SK-N-SH (cell line): ENCODE data around the gene OGDH. TPM values are rescaled to one million over a fixed set of nuclear protein-coding genes. Genes with fewer than 3 reads are reported as not detected.

Experiments
- CTCF ChIA-PET: fragments of 300-600, 350-600 bp; formaldehyde crosslinking; extraction: SDS; loops from one replicate; lab custom pipeline; 2021; lab: Yijun Ruan, JAX
- POLR2A ChIA-PET: fragments of 350-600 bp; sonication (Branson Sonifier 250); formaldehyde crosslinking; extraction: SDS; loops from one replicate; lab custom pipeline; 2020; ENCODE audit warnings: antibody characterized with exemption, inconsistent platforms; lab: Yijun Ruan, JAX
- DNase-seq: peaks from one replicate; pipeline ENCODE4 v3.0.0; 2012
- H2AFZ ChIP-seq: fragments of 200-600 bp; sonication (generic); 2 replicates; pipeline ENCODE4 v1.8.1; 2016; ENCODE audit warnings: antibody characterized with exemption, mild to moderate bottlenecking, low read depth
- H3F3A ChIP-seq: fragments of 200-600 bp; sonication (generic); replicated peaks from 2 replicates; pipeline ENCODE3; 2016; ENCODE audit warnings: antibody characterized with exemption, mild to moderate bottlenecking; ENCODE audit not compliant: insufficient read depth
- H3K27ac ChIP-seq, 2 experiments: fragments of 200-500 bp in 1 of 2; fragments of 200-600 bp in 1 of 2; sonication (Bioruptor generic) in 1 of 2; sonication (generic), shearing (Covaris generic) in 1 of 2; 2 replicates each; pipeline versions ENCODE4 v1.5.1 to v1.6.1; 2014 to 2016; ENCODE audit warnings: low read depth in 2 of 2, inconsistent platforms in 1 of 2, low read length in 1 of 2, mild to moderate bottlenecking in 1 of 2, mixed read lengths in 1 of 2
- H3K27me3 ChIP-seq: fragments of 200-600 bp; sonication (generic), shearing (Covaris generic); 2 replicates; pipeline ENCODE4 v1.6.1; 2016; ENCODE audit warnings: mixed run types; ENCODE audit not compliant: insufficient read depth
- H3K36me3 ChIP-seq, 2 experiments: fragments of 200-500 bp in 1 of 2; fragments of 200-600 bp in 1 of 2; sonication (Bioruptor generic) in 1 of 2; sonication (generic) in 1 of 2; replicated peaks in 1 of 2; 2 replicates each; pipeline versions ENCODE3 to v1.5.1; 2014 to 2016; ENCODE audit warnings: low read length in 1 of 2, mild to moderate bottlenecking in 1 of 2; ENCODE audit not compliant: insufficient read depth in 2 of 2, control insufficient read depth in 1 of 2
- H3K4me1 ChIP-seq, 2 experiments: fragments of 200-500 bp in 1 of 2; fragments of 200-600 bp in 1 of 2; sonication (Bioruptor generic) in 1 of 2; sonication (generic), shearing (Covaris generic) in 1 of 2; 2 replicates each; pipeline versions ENCODE4 v1.5.1 to v1.6.1; 2014 to 2016; ENCODE audit warnings: low read depth in 1 of 2, low read length in 1 of 2, mixed run types in 1 of 2; ENCODE audit not compliant: insufficient read depth in 2 of 2, control insufficient read depth in 1 of 2
- H3K4me2 ChIP-seq: fragments of 200-600 bp; sonication (generic), shearing (Covaris generic); 2 replicates; pipeline ENCODE4 v1.6.1; 2017; ENCODE audit warnings: mixed run types
- H3K4me3 ChIP-seq, 2 experiments: fragments of 200-500 bp in 1 of 2; fragments of 200-600 bp in 1 of 2; sonication (Bioruptor generic) in 1 of 2; sonication (generic), shearing (Covaris generic) in 1 of 2; 2 replicates each; pipeline versions ENCODE4 v1.5.1 to v1.8.1; 2014 to 2016; ENCODE audit warnings: low read depth in 2 of 2, inconsistent platforms in 1 of 2, low read length in 1 of 2, mild to moderate bottlenecking in 1 of 2, mixed read lengths in 1 of 2, moderate library complexity in 1 of 2
- H3K79me2 ChIP-seq: fragments of 200-600 bp; sonication (generic); 2 replicates; pipeline ENCODE4 v1.8.1; 2017; ENCODE audit warnings: mild to moderate bottlenecking; ENCODE audit not compliant: insufficient read depth
- H3K9ac ChIP-seq: fragments of 200-600 bp; sonication (generic); 2 replicates; pipeline ENCODE4 v1.6.1; 2017; ENCODE audit warnings: mixed run types
- H3K9me2 ChIP-seq: fragments of 200-600 bp; sonication (generic); 2 replicates; pipeline ENCODE4 v1.6.1; 2017; ENCODE audit warnings: mixed run types
- H3K9me3 ChIP-seq: fragments of 200-600 bp; sonication (generic); 2 replicates; pipeline ENCODE4 v1.6.1; 2017; ENCODE audit warnings: mixed run types, mild to moderate bottlenecking, moderate library complexity
- H4K20me1 ChIP-seq: fragments of 200-600 bp; sonication (generic); 2 replicates; pipeline ENCODE4 v1.6.1; 2017; ENCODE audit warnings: mild to moderate bottlenecking, mixed run types; ENCODE audit not compliant: insufficient read depth
- CHD2 ChIP-seq: fragments of 150-350 bp; IDR thresholded peaks from 2 replicates; pipeline ENCODE4 v1.6.1; 2018; ENCODE audit warnings: low read length; ENCODE audit not compliant: partially characterized antibody
- EZH2phosphoT487 ChIP-seq: fragments of 200-600 bp; sonication (generic); IDR thresholded peaks from 2 replicates; pipeline ENCODE4 v1.6.1; 2017; ENCODE audit warnings: low read depth, mixed run types, mild to moderate bottlenecking, antibody characterized with exemption, moderate library complexity, borderline replicate concordance
- GATA2 ChIP-seq: sonication (generic); formaldehyde crosslinking; IDR thresholded peaks from 2 replicates; pipeline ENCODE4 v1.5.0; 2020; ENCODE audit warnings: mild to moderate bottlenecking, missing genetic modification reagents
- MEF2A ChIP-seq: IDR thresholded peaks from 2 replicates; pipeline ENCODE4 v1.4.0; 2012; ENCODE audit warnings: low read depth, borderline replicate concordance
- MXI1 ChIP-seq: IDR thresholded peaks from 2 replicates; pipeline ENCODE4 v1.6.1; 2012; ENCODE audit warnings: mild to moderate bottlenecking, low read depth, low read length, improper control_type of control experiment
- NRF1 ChIP-seq: IDR thresholded peaks from 2 replicates; pipeline ENCODE4 v1.6.1; 2012; ENCODE audit warnings: low read depth, mild to moderate bottlenecking, low read length
- POLR2AphosphoS5 ChIP-seq: IDR thresholded peaks from 2 replicates; pipeline ENCODE4 v1.6.1; 2012; ENCODE audit warnings: low read depth, low read length
- RAD21 ChIP-seq: IDR thresholded peaks from 2 replicates; pipeline ENCODE4 v1.6.1; 2012; ENCODE audit warnings: mild to moderate bottlenecking, low read length
- RCOR1 ChIP-seq: fragments of 150-350 bp; IDR thresholded peaks from 2 replicates; pipeline ENCODE4 v1.6.1; 2017; ENCODE audit warnings: antibody characterized with exemption, low read length
- RFX5 ChIP-seq: IDR thresholded peaks from 2 replicates; pipeline ENCODE4 v1.6.1; 2012; ENCODE audit warnings: mild to moderate bottlenecking, improper control_type of control experiment, low read length
- RXRA ChIP-seq: IDR thresholded peaks from 2 replicates; pipeline ENCODE4 v1.4.0; 2012; ENCODE audit warnings: low read depth, mild to moderate bottlenecking, borderline replicate concordance
- SIN3A ChIP-seq: IDR thresholded peaks from 2 replicates; pipeline ENCODE4 v1.6.1; 2012; ENCODE audit warnings: low read depth, mild to moderate bottlenecking, low read length, moderate library complexity, borderline replicate concordance
- SMC3 ChIP-seq: IDR thresholded peaks from 2 replicates; pipeline ENCODE4 v1.6.1; 2012; ENCODE audit warnings: low read depth, low read length, improper control_type of control experiment
- TAF1 ChIP-seq: IDR thresholded peaks from 2 replicates; pipeline ENCODE4 v1.6.1; 2012; ENCODE audit warnings: low read depth, mild to moderate bottlenecking, low read length, moderate library complexity, borderline replicate concordance
- TCF12 ChIP-seq: IDR thresholded peaks from 2 replicates; pipeline ENCODE4 v1.4.0; 2012
- YY1 ChIP-seq: IDR thresholded peaks from 2 replicates; pipeline ENCODE4 v1.4.0; 2012; ENCODE audit warnings: low read depth, mild to moderate bottlenecking
- WGBS: methylation state at CpG from one replicate; pipeline ENCODE4 v1.1.6; 2017; ENCODE audit warnings: low lambda C conversion rate; 5-methylcytosine and 5-hydroxymethylcytosine counted together
- polyA plus RNA-seq, 3 experiments: library from polyadenylated mRNA; depleted of rRNA; stranded (reverse); fragments of >200 nt; gene quantifications; 2 replicates each; pipeline ENCODE4 v1.2.3, GENCODE V29; 2012
- TF ChIP-seq, protein P1 (sequence below): IDR thresholded peaks from 2 replicates; pipeline ENCODE4 v1.4.0; 2012; ENCODE audit warnings: low read depth, borderline replicate concordance
- TF ChIP-seq, protein P2 (sequence below): fragments of 150-350 bp; IDR thresholded peaks from 2 replicates; pipeline ENCODE4 v1.6.1; 2017; ENCODE audit warnings: antibody characterized with exemption, low read length, low read depth, borderline replicate concordance
- TF ChIP-seq, protein P3 (sequence below): fragments of 150-350 bp; IDR thresholded peaks from 2 replicates; pipeline ENCODE4 v1.6.1; 2016; ENCODE audit warnings: mild to moderate bottlenecking, low read depth, low read length
- TF ChIP-seq, protein P4 (sequence below): IDR thresholded peaks from 2 replicates; pipeline ENCODE4 v1.4.0; 2012; ENCODE audit warnings: low read depth

OGDH gene
- polyA plus RNA-seq, 1 of the 3 experiments (the other 2 are of a cell fraction) = 69.4 TPM

DNA sequence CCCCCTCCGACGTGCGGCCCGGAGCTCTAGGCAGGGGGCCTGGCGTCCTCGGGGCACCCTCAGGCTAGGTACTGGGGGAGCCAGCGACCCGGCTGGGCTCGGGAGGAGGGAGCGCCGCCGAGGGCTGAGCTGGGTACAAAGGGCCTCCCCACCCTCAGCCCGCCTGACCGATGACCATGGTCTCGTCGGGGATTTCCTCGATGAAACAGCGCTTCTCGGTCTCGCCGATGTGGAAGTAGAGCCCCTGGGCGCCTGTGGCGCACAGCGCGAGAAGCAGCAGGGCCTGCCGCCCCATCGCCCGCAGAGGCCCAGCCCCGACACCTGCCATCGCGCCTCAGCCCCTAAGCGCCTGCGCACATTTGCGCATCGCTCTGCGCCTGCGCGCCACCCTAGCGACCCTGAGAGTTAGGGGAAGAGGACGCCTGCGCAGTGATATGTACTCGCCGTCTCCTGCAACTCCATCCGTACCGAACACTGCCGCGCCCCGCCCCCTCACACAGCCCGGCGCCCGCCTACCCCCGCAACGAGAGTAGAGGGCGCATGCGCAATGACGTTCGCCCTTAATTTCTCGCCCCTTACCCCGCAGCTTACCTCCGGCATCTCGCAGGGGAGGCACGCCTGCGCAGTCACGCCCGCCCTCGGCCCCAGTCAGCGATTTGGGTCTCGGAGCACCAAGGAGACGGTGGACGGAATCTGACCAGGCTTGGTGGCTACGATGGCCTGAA is 24.4 kb upstream of the OGDH start, which contains the start of gene TMED4 (continued):
- TF ChIP-seq TAF1 (peak; percentile 84), RCOR1 (peak; percentile 30; the same call in 1 of the 2 replicates), RXRA (no peak), RFX5 (no peak), MXI1 (peak; percentile 87)
- TF ChIP-seq, protein P1, sequence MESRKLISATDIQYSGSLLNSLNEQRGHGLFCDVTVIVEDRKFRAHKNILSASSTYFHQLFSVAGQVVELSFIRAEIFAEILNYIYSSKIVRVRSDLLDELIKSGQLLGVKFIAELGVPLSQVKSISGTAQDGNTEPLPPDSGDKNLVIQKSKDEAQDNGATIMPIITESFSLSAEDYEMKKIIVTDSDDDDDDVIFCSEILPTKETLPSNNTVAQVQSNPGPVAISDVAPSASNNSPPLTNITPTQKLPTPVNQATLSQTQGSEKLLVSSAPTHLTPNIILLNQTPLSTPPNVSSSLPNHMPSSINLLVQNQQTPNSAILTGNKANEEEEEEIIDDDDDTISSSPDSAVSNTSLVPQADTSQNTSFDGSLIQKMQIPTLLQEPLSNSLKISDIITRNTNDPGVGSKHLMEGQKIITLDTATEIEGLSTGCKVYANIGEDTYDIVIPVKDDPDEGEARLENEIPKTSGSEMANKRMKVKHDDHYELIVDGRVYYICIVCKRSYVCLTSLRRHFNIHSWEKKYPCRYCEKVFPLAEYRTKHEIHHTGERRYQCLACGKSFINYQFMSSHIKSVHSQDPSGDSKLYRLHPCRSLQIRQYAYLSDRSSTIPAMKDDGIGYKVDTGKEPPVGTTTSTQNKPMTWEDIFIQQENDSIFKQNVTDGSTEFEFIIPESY = peak; percentile 45; the same call in 1 of the 2 replicates
- TF ChIP-seq, protein P2, sequence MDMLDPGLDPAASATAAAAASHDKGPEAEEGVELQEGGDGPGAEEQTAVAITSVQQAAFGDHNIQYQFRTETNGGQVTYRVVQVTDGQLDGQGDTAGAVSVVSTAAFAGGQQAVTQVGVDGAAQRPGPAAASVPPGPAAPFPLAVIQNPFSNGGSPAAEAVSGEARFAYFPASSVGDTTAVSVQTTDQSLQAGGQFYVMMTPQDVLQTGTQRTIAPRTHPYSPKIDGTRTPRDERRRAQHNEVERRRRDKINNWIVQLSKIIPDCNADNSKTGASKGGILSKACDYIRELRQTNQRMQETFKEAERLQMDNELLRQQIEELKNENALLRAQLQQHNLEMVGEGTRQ = no peak

DNA sequence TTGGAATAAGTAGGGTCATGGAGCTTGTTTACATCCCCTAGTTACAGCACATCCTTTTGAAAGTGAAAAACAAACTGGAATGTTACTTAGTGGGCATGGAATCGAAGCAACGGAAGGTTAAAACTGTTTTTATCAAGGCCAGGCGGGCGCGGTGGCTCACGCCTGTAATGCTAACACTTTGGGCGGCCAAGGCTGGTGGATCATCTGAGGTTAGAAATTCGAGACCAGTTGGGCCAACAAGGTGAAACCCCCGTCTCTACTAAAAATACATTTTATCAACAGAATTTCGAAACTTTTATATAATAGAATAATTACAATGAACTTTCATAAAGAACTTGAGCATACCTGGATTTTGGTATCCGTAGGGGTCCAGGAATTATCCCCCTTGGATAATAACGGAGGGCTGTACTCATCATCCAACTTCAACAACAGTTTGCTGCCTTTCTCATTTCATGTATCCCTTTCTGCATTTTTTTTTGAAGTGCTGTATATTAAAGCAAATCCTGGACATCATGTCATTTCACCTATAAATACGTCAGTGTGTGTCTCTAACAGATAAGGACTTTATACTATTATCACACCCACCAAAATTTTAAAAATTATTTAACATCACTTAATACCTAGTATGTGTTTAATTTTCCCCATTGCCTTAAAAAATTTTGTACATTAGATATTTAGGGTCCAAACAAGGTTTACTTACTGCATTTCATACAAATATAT is 23.1 kb upstream of the OGDH start:
- no peaks in the 10 kb centered on the region for H3K9me2 ChIP-seq
- ChIA-PET CTCF (interaction anchor here (0.7 to 12.5 kb wide), 12 partner anchors 9 to 553 kb away, joined by 3 to 98 read pairs (median 4); partner anchors contain the start of gene OGDH), POLR2A (interaction anchor here (0.6 to 2.3 kb wide), 10 partner anchors 8 to 566 kb away, joined by 3 to 24 read pairs (median 6); partner anchors contain the start of genes DDX56, H2AZ2, OGDH and PURB)
- 96% methylated on average over 13 of the region's 13 CpGs for WGBS
- peak overlapping the region; percentile 83 for H3K9ac ChIP-seq
- H3K27ac ChIP-seq = peak overlapping the region; percentile 90 to 94; a peak in 2 of 4 replicates
- no peaks in the 10 kb centered on the region for H4K20me1 ChIP-seq
- peak overlapping the region; percentile 97 for H3K4me2 ChIP-seq
- peaks cover 5 to 15% of the 10 kb centered on the region in 2 experiments; a peak in 2 of 4 replicates for H3K4me1 ChIP-seq
- no peaks in the 10 kb centered on the region for H3K27me3 ChIP-seq
- H3K36me3 ChIP-seq = peaks cover 16 to 23% of the 10 kb centered on the region in 2 experiments
- DNase-seq = no peak
- H2AFZ ChIP-seq = peak overlapping the region; percentile 90; the same call in 1 of the 2 replicates
- peak overlapping the region; percentile 82 to 95 for H3K4me3 ChIP-seq
- H3K79me2 ChIP-seq = peaks cover 35% of the 10 kb centered on the region
- no peaks in the 10 kb centered on the region for H3K9me3 ChIP-seq
- TF ChIP-seq SMC3 (no peak), NRF1 (no peak), EZH2phosphoT487 (no peak), TAF1 (no peak), SIN3A (no peak), TCF12 (no peak), MEF2A (no peak), YY1 (no peak), POLR2AphosphoS5 (no peak), MXI1 (no peak), RAD21 (no peak), CHD2 (no peak), GATA2 (no peak)
- TF ChIP-seq, protein P1 = no peak
- TF ChIP-seq, protein P3, sequence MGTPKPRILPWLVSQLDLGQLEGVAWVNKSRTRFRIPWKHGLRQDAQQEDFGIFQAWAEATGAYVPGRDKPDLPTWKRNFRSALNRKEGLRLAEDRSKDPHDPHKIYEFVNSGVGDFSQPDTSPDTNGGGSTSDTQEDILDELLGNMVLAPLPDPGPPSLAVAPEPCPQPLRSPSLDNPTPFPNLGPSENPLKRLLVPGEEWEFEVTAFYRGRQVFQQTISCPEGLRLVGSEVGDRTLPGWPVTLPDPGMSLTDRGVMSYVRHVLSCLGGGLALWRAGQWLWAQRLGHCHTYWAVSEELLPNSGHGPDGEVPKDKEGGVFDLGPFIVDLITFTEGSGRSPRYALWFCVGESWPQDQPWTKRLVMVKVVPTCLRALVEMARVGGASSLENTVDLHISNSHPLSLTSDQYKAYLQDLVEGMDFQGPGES = no peak
- TF ChIP-seq, protein P4, sequence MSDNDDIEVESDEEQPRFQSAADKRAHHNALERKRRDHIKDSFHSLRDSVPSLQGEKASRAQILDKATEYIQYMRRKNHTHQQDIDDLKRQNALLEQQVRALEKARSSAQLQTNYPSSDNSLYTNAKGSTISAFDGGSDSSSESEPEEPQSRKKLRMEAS = no peak
- peaks cover 12% of the 10 kb centered on the region for H3F3A ChIP-seq
